DND-41 (cell line): ENCODE measurements around the gene MEGF8.
A peak's percentile ranks its signal among the peaks of the same experiment; 100 is the strongest.

Experiments
- ATAC-seq: fragments of 200-7000 bp; cut with Tn5 transposase; 3 replicates; pipeline ENCODE4 v1.9.1; 2021; ENCODE audit warnings: low read depth; ENCODE audit not compliant: insufficient read depth
- DNase-seq: peaks from one replicate; pipeline ENCODE4 v3.0.0-alpha.2; 2020
- H2AFZ ChIP-seq: 2 replicates; pipeline ENCODE4 v1.6.0; 2012; ENCODE audit warnings: low read depth, low read length
- H3K27ac ChIP-seq: 2 replicates; pipeline ENCODE4 v1.5.1; 2012; ENCODE audit warnings: low read length, inconsistent platforms
- H3K27me3 ChIP-seq: fragments of 200-600 bp; sonication (generic); 2 replicates; pipeline ENCODE4 v1.6.0; 2012; ENCODE audit warnings: low read length, mild to moderate bottlenecking, inconsistent platforms; ENCODE audit not compliant: insufficient read depth, poor library complexity
- H3K36me3 ChIP-seq: 2 replicates; pipeline ENCODE4 v1.5.1; 2012; ENCODE audit warnings: low read length, inconsistent platforms; ENCODE audit not compliant: insufficient read depth
- H3K4me1 ChIP-seq: 2 replicates; pipeline ENCODE4 v1.5.1; 2012; ENCODE audit warnings: mild to moderate bottlenecking, low read length; ENCODE audit not compliant: insufficient read depth
- H3K4me2 ChIP-seq: 2 replicates; pipeline ENCODE4 v1.6.0; 2012; ENCODE audit warnings: mild to moderate bottlenecking, moderate library complexity, low read length, inconsistent platforms; ENCODE audit not compliant: insufficient read depth
- H3K4me3 ChIP-seq, 2 experiments: fragments of 200-600 bp in 1 of 2; shearing (Covaris generic) in 1 of 2; 2 replicates each; pipeline ENCODE4 v1.5.1; 2012 to 2016; ENCODE audit warnings: inconsistent platforms in 2 of 2, low read length in 2 of 2, mild to moderate bottlenecking in 2 of 2, low read depth in 1 of 2, moderate library complexity in 1 of 2
- H3K79me2 ChIP-seq: 2 replicates; pipeline ENCODE4 v1.6.0; 2012; ENCODE audit warnings: low read length, inconsistent platforms; ENCODE audit not compliant: insufficient read depth
- H3K9ac ChIP-seq: 2 replicates; pipeline ENCODE4 v1.6.0; 2012; ENCODE audit warnings: low read depth, mild to moderate bottlenecking, inconsistent platforms, low read length, moderate library complexity
- H3K9me3 ChIP-seq: 2 replicates; pipeline ENCODE4 v1.5.1; 2012; ENCODE audit warnings: low read length, moderate library complexity, mild to moderate bottlenecking, inconsistent platforms; ENCODE audit not compliant: insufficient read depth, severe bottlenecking
- H4K20me1 ChIP-seq: 2 replicates; pipeline ENCODE4 v1.6.0; 2012; ENCODE audit warnings: low read length; ENCODE audit not compliant: insufficient read depth
- CTCF ChIP-seq: IDR thresholded peaks from 2 replicates; pipeline ENCODE4 v1.5.1; 2012; ENCODE audit warnings: borderline replicate concordance, low read length, moderate library complexity, mild to moderate bottlenecking; ENCODE audit not compliant: poor library complexity, severe bottlenecking; ENCODE audit errors: extremely low read depth
- EZH2 ChIP-seq: IDR thresholded peaks from 3 replicates; pipeline ENCODE4 v1.6.1; 2012; ENCODE audit warnings: borderline replicate concordance, low read depth, mild to moderate bottlenecking, moderate library complexity, low read length, inconsistent platforms; ENCODE audit not compliant: severe bottlenecking

MEGF8 gene

GRCh38 chr19:42295831-42296525, 29.5 kb upstream of the MEGF8 start:
- H3K36me3 ChIP-seq: peaks cover 67% of the 10 kb centered on the region
- H3K4me3 ChIP-seq: no peak overlapping the region
- ATAC-seq (peak; percentile 82), DNase-seq (peak; percentile 86)
- no peak overlapping the region for H3K27ac ChIP-seq
- H3K9me3 ChIP-seq: no peaks in the 10 kb centered on the region
- H4K20me1 ChIP-seq: peaks cover 25% of the 10 kb centered on the region
- peaks cover 3% of the 10 kb centered on the region for H3K4me1 ChIP-seq
- H2AFZ ChIP-seq: no peak overlapping the region
- no peak overlapping the region for H3K9ac ChIP-seq
- H3K79me2 ChIP-seq: peaks cover 1% of the 10 kb centered on the region; the same call in 1 of the 2 replicates
- H3K4me2 ChIP-seq: no peak overlapping the region
- no peaks in the 10 kb centered on the region for H3K27me3 ChIP-seq
- no peak for TF ChIP-seq EZH2
- peak; percentile 99 for TF ChIP-seq CTCF

- peaks cover 14% of the 10 kb centered on the region for H3K4me1 ChIP-seq
- no peak overlapping the region for H2AFZ ChIP-seq
- DNase-seq (no peak), ATAC-seq (no peak)
- no peak overlapping the region for H3K4me3 ChIP-seq
- H3K27ac ChIP-seq: no peak overlapping the region
- H3K4me2 ChIP-seq: no peak overlapping the region
- peaks cover 16% of the 10 kb centered on the region for H4K20me1 ChIP-seq
- no peaks in the 10 kb centered on the region for H3K27me3 ChIP-seq
- peaks cover 56% of the 10 kb centered on the region for H3K36me3 ChIP-seq
- TF ChIP-seq CTCF (no peak), EZH2 (no peak)
- H3K9ac ChIP-seq: no peak overlapping the region
- H3K9me3 ChIP-seq: no peaks in the 10 kb centered on the region
- peaks cover 12% of the 10 kb centered on the region for H3K79me2 ChIP-seq
Measured at GRCh38 chr19:42297039-42297438, 28.4 kb upstream of the MEGF8 start.

- no peaks in the 10 kb centered on the region for H3K27me3 ChIP-seq
- peak within 1 kb of the TSS; percentile 58 to 96 for H3K4me3 ChIP-seq
- H3K79me2 ChIP-seq: peaks cover 15% of the 10 kb centered on the region
- H3K36me3 ChIP-seq: peaks cover 12% of the 10 kb centered on the region
- H3K4me2 ChIP-seq: peak within 1 kb of the TSS; percentile 96
- ATAC-seq (peak; percentile 46), DNase-seq (no peak)
- H3K27ac ChIP-seq: peak within 1 kb of the TSS; percentile 91
- peak within 1 kb of the TSS; percentile 100 for H2AFZ ChIP-seq
- peak within 1 kb of the TSS; percentile 91 for H3K9ac ChIP-seq
- TF ChIP-seq CTCF (no peak), EZH2 (no peak)
- peaks cover 29% of the 10 kb centered on the region for H3K4me1 ChIP-seq
- no peaks in the 10 kb centered on the region for H3K9me3 ChIP-seq
- H4K20me1 ChIP-seq: peaks cover 4% of the 10 kb centered on the region; the same call in 1 of the 2 replicates
Measured at GRCh38 chr19:42301646-42302203, 23.7 kb upstream of the MEGF8 start, which contains the start of gene PRR19. TSS of gene PRR19 (plus strand) at chr19:42302132. CDS start at chr19:42309585, 7,453 bp downstream.
